HepG2 (cell line): ENCODE data around the gene LUM. TPM values are rescaled to one million over a fixed set of nuclear protein-coding genes. Genes with fewer than 3 reads are reported as not detected.

Source experiments
- ATAC-seq: fragments of 200-7000 bp; cut with Tn5 transposase; 3 replicates; pipeline ENCODE4 v1.9.1; 2020; ENCODE audit warnings: mild to moderate bottlenecking, moderate library complexity
- BruUV-seq: library from RNA; stranded (reverse); fragments of 400-500 nt; replicated peaks from 2 replicates; lab custom pipeline; 2021; lab: Mats Ljungman, UMichigan
- CTCF ChIA-PET: fragments of 300-600 bp; formaldehyde crosslinking; extraction: SDS; loops from one replicate; lab custom pipeline; 2021; ENCODE audit warnings: low total read pairs, inconsistent platforms, low intra/inter-chr PET ratio; lab: Yijun Ruan, JAX
- POLR2A ChIA-PET: fragments of 350-600 bp; sonication (Branson Sonifier 250); formaldehyde crosslinking; loops from one replicate; lab custom pipeline; 2020; ENCODE audit warnings: antibody characterized with exemption, inconsistent platforms; lab: Yijun Ruan, JAX
- DNase-seq: peaks from one replicate; pipeline ENCODE4 v3.0.0-alpha.2; 2015; ENCODE audit warnings: low spot score
- FAIRE-seq: peaks from 3 replicates; lab custom pipeline; 2011; peaks lifted over from hg19 to GRCh38; lab: Jason Lieb, UNC
- H2AFZ ChIP-seq: one replicate; pipeline ENCODE4 v1.6.1; 2011; ENCODE audit warnings: low read length, inconsistent platforms
- H3K27ac ChIP-seq: fragments of 300-600 bp; 3 replicates; pipeline ENCODE4 v1.8.0; 2011; ENCODE audit warnings: mixed run types, mild to moderate bottlenecking, mixed read lengths, low read length, inconsistent platforms; ENCODE audit not compliant: insufficient read depth; ENCODE audit errors: extremely low read length
- H3K27me3 ChIP-seq, 2 experiments: fragments of 200-600 bp in 1 of 2; 2 replicates in 1 of 2; 3 replicates in 1 of 2; pipeline versions ENCODE4 v1.6.0 to v1.8.0; 2011; ENCODE audit warnings: low read length in 2 of 2, mild to moderate bottlenecking in 2 of 2, moderate library complexity in 2 of 2, inconsistent platforms in 1 of 2; ENCODE audit not compliant: insufficient read depth in 2 of 2, control insufficient read depth in 1 of 2
- H3K36me3 ChIP-seq, 2 experiments: fragments of 200-600 bp in 1 of 2; replicated peaks in 1 of 2; 2 replicates in 1 of 2; 3 replicates in 1 of 2; pipeline versions ENCODE4 v1.5.1 to v1.8.0; 2011; ENCODE audit warnings: low read length in 2 of 2, inconsistent platforms in 1 of 2; ENCODE audit not compliant: insufficient read depth in 2 of 2, control insufficient read depth in 1 of 2
- H3K4me1 ChIP-seq: 2 replicates; pipeline ENCODE4 v1.5.1; 2012; ENCODE audit warnings: low read length, inconsistent platforms; ENCODE audit not compliant: insufficient read depth
- H3K4me2 ChIP-seq: 2 replicates; pipeline ENCODE4 v1.6.0; 2011; ENCODE audit warnings: low read depth, low read length, inconsistent platforms
- H3K4me3 ChIP-seq, 3 experiments: fragments of 200-600 bp in 1 of 3; sonication (generic), shearing (Covaris generic) in 1 of 3; replicated peaks in 1 of 3; 2 replicates each; pipeline ENCODE4 v1.5.1; 2011 to 2016; ENCODE audit warnings: low read length in 3 of 3, inconsistent platforms in 2 of 3, low read depth in 2 of 3, mild to moderate bottlenecking in 2 of 3, control low read depth in 1 of 3, mixed read lengths in 1 of 3; ENCODE audit not compliant: insufficient read depth in 1 of 3
- H3K79me2 ChIP-seq: one replicate; pipeline ENCODE4 v1.6.1; 2011; ENCODE audit warnings: low read length, inconsistent platforms; ENCODE audit not compliant: insufficient read depth
- H3K9ac ChIP-seq: 2 replicates; pipeline ENCODE4 v1.6.0; 2011; ENCODE audit warnings: mild to moderate bottlenecking, low read depth, low read length, inconsistent platforms; ENCODE audit not compliant: insufficient read depth
- H3K9me3 ChIP-seq: 2 replicates; pipeline ENCODE4 v1.5.1; 2012; ENCODE audit warnings: mild to moderate bottlenecking, low read length
- H4K20me1 ChIP-seq: 2 replicates; pipeline ENCODE4 v1.6.0; 2011; ENCODE audit warnings: inconsistent platforms, mild to moderate bottlenecking, low read length, moderate library complexity; ENCODE audit not compliant: insufficient read depth
- ATF4 ChIP-seq, 2 experiments: fragments of 450-650 bp in 1 of 2; sonication (generic) in 1 of 2; formaldehyde crosslinking; IDR thresholded peaks; 2 replicates each; pipeline versions ENCODE4 v1.5.0 to v1.8.0; 2020 to 2022; ENCODE audit warnings: mild to moderate bottlenecking in 1 of 2, missing genetic modification reagents in 1 of 2
- CREB1 ChIP-seq, 2 experiments: fragments of 450-650 bp in 1 of 2; IDR thresholded peaks; 2 replicates each; pipeline ENCODE4 v1.6.1; 2016 to 2017; ENCODE audit warnings: control low read depth in 1 of 2, mild to moderate bottlenecking in 1 of 2, missing compliant biosample characterization in 1 of 2, missing genetic modification characterization in 1 of 2
- DMAP1 ChIP-seq: IDR thresholded peaks from 2 replicates; pipeline ENCODE4 v1.6.1; 2016
- GLI4 ChIP-seq: sonication (generic); formaldehyde crosslinking; IDR thresholded peaks from 2 replicates; pipeline ENCODE4 v1.5.1; 2020; ENCODE audit warnings: missing genetic modification reagents, mild to moderate bottlenecking, moderate library complexity, borderline replicate concordance
- HDAC1 ChIP-seq: sonication (generic); formaldehyde crosslinking; IDR thresholded peaks from 2 replicates; pipeline ENCODE4 v1.5.1; 2020; ENCODE audit warnings: mild to moderate bottlenecking, missing genetic modification reagents
- HNF4G ChIP-seq, 2 experiments: sonication (generic) in 1 of 2; formaldehyde crosslinking in 1 of 2; IDR thresholded peaks; 2 replicates each; pipeline versions ENCODE4 v1.4.0 to v1.6.1; 2011 to 2020; ENCODE audit warnings: borderline replicate concordance in 2 of 2, low read depth in 2 of 2, mild to moderate bottlenecking in 2 of 2, low read length in 1 of 2, missing genetic modification reagents in 1 of 2, moderate library complexity in 1 of 2
- MYPOP ChIP-seq: sonication (generic); formaldehyde crosslinking; IDR thresholded peaks from 2 replicates; pipeline ENCODE4 v1.8.1; 2023; ENCODE audit warnings: mild to moderate bottlenecking, moderate library complexity, missing genetic modification reagents
- TBX3 ChIP-seq: fragments of 450-650 bp; IDR thresholded peaks from 2 replicates; pipeline ENCODE4 v1.6.1; 2017; ENCODE audit warnings: antibody characterized with exemption, mild to moderate bottlenecking, inconsistent platforms, borderline replicate concordance
- TRIM24 ChIP-seq: sonication (generic); formaldehyde crosslinking; IDR thresholded peaks from 2 replicates; pipeline ENCODE4 v1.8.0; 2022; ENCODE audit warnings: mild to moderate bottlenecking, missing genetic modification reagents
- ZFX ChIP-seq: sonication (generic); formaldehyde crosslinking; IDR thresholded peaks from 2 replicates; pipeline ENCODE4 v1.4.0; 2020; ENCODE audit warnings: mild to moderate bottlenecking, low read depth, missing genetic modification reagents, moderate library complexity
- ZMYM2 ChIP-seq: sonication (generic); formaldehyde crosslinking; IDR thresholded peaks from 2 replicates; pipeline ENCODE4 v1.8.0; 2022; ENCODE audit warnings: mild to moderate bottlenecking, missing genetic modification reagents
- ZMYM4 ChIP-seq: sonication (generic); formaldehyde crosslinking; IDR thresholded peaks from 2 replicates; pipeline ENCODE4 v1.8.1; 2023; ENCODE audit warnings: mild to moderate bottlenecking, missing genetic modification reagents
- ZNF512 ChIP-seq: sonication (generic); formaldehyde crosslinking; IDR thresholded peaks from 2 replicates; pipeline ENCODE4 v1.4.0; 2020; ENCODE audit warnings: mild to moderate bottlenecking, missing genetic modification reagents
- ZNF678 ChIP-seq: sonication (generic); formaldehyde crosslinking; IDR thresholded peaks from 2 replicates; pipeline ENCODE4 v1.4.0; 2020; ENCODE audit warnings: mild to moderate bottlenecking, missing genetic modification reagents
- ZNF782 ChIP-seq: sonication (generic); formaldehyde crosslinking; IDR thresholded peaks from 2 replicates; pipeline ENCODE4 v1.4.0; 2020; ENCODE audit warnings: missing genetic modification reagents, mild to moderate bottlenecking, borderline replicate concordance
- ZNF841 ChIP-seq: sonication (generic); formaldehyde crosslinking; IDR thresholded peaks from 2 replicates; pipeline ENCODE4 v1.8.1; 2023; ENCODE audit warnings: missing genetic modification reagents, borderline replicate concordance
- ZZZ3 ChIP-seq: sonication (generic); formaldehyde crosslinking; IDR thresholded peaks from 2 replicates; pipeline ENCODE4 v1.4.0; 2020; ENCODE audit warnings: missing genetic modification reagents, mild to moderate bottlenecking, borderline replicate concordance
- WGBS: methylation state at CpG from one replicate; pipeline ENCODE4 v1.1.6; 2017; ENCODE audit warnings: low lambda C conversion rate; 5-methylcytosine and 5-hydroxymethylcytosine counted together
- in situ Hi-C: cut with HindIII; loops from 2 replicates; pipeline ENCODE4 v1.10.0; 2017; ENCODE audit warnings: low pct_unique_long_range_greater_than_20kb; ENCODE audit not compliant: extremely low pct_ligation_motif_present
- intact Hi-C: fragments of 100-400 bp; cut with micrococcal nuclease; formaldehyde crosslinking; loops from one replicate; pipeline ENCODE4 v1.10.0; 2022; ENCODE audit not compliant: unreplicated experiment
- polyA plus RNA-seq, 8 experiments: library from polyadenylated mRNA; depleted of rRNA in 3 of 8; stranded (reverse) in 7 of 8; unstranded in 1 of 8; fragments of >200 nt; fragmentation: Illumina TruSeq in 4 of 8; extraction: Trizol in 4 of 8; gene quantifications; 2 replicates each; pipeline versions ENCODE4 v1.2.1 to v1.2.3, GENCODE V29; 2011 to 2016; ENCODE audit warnings: low read depth in 4 of 8, missing spikeins in 1 of 8, mixed read lengths in 1 of 8; ENCODE audit not compliant: insufficient read depth in 1 of 8
- total RNA-seq, 5 experiments: library from RNA; depleted of rRNA; stranded (reverse); fragments of >200 nt; fragmentation: Illumina TruSeq; extraction: Trizol; gene quantifications; 2 replicates each; pipeline ENCODE4 v1.2.3, GENCODE V29; 2016; ENCODE audit warnings: low read depth in 1 of 5

The LUM gene
- total and polyA plus RNA-seq, 2 of the 13 experiments (the other 11 are each of a cell fraction or from before 2014, with no cell fraction given) = not detected

- no peak for FAIRE-seq
- Histone ChIP-seq H3K4me2 (no peak overlapping the region), H3K36me3 (no peaks in the 10 kb centered on the region), H3K4me1 (no peaks in the 10 kb centered on the region), H3K4me3 (no peak overlapping the region), H4K20me1 (no peaks in the 10 kb centered on the region), H3K9ac (no peak overlapping the region), H2AFZ (no peak overlapping the region), H3K9me3 (no peaks in the 10 kb centered on the region), H3K79me2 (no peaks in the 10 kb centered on the region), H3K27ac (no peak overlapping the region), H3K27me3 (no peaks in the 10 kb centered on the region)
- DNase-seq = no peak
- WGBS = 1% methylated on average over 5 of the region's 5 CpGs
- CTCF ChIA-PET = no interaction called here
- no peak for ATAC-seq
- POLR2A ChIA-PET = no interaction called here
- in situ Hi-C loops (no loop called here), intact Hi-C loops (no loop called here)
- TF ChIP-seq ZMYM2 (no peak), ZNF841 (CRISPR knock-in tag) (no peak), HNF4G (IDR thresholded peaks at IDR 0.05; ENCODE audit: borderline replicate concordance, low read depth, low read length) (no peak), HNF4G (CRISPR knock-in tag; IDR thresholded peaks at IDR 0.05; ENCODE audit: borderline replicate concordance, low read depth) (no peak), ZNF512 (CRISPR knock-in tag) (no peak), ZFX (CRISPR knock-in tag) (no peak), ZNF782 (CRISPR knock-in tag) (no peak), DMAP1 (no peak), ZZZ3 (CRISPR knock-in tag) (no peak), TBX3 (no peak), MYPOP (CRISPR knock-in tag) (no peak), TRIM24 (CRISPR knock-in tag) (no peak), CREB1 (IDR thresholded peaks at IDR 0.05) (no peak), CREB1 (CRISPR knock-in tag; IDR thresholded peaks at IDR 0.05) (no peak), GLI4 (CRISPR knock-in tag) (no peak), ATF4 (CRISPR knock-in tag; IDR thresholded peaks at IDR 0.05) (no peak), ZNF678 (CRISPR knock-in tag) (no peak), ZMYM4 (no peak), HDAC1 (no peak)
- BruUV-seq = no TSS peak
These were observed 33.9 kb downstream of the LUM start for GRCh38 chr12:91077228-91077954.
